Neural cell (in vitro differentiated cells): ENCODE results near the gene FOXP2. TPM values are rescaled to one million over a fixed set of nuclear protein-coding genes. Genes with fewer than 3 reads are reported as not detected.

Experiments
- H2AFZ ChIP-seq: fragments of 200-600, 300-800 bp; sonication (generic), shearing (Covaris generic); 2 replicates; pipeline ENCODE4 v1.6.0; 2014; ENCODE audit warnings: low read depth, mild to moderate bottlenecking, antibody characterized with exemption, low read length, moderate library complexity
- H3F3A ChIP-seq: fragments of 200-600 bp; shearing (Covaris generic); 2 replicates; pipeline ENCODE4 v1.6.1; 2016; ENCODE audit warnings: mild to moderate bottlenecking, moderate library complexity, mixed read lengths, antibody characterized with exemption, low read length; ENCODE audit not compliant: insufficient read depth, poor library complexity, severe bottlenecking
- H3K27ac ChIP-seq: fragments of 200-600, 300-800 bp; sonication (generic), shearing (Covaris generic); 2 replicates; pipeline ENCODE4 v1.5.1; 2014; ENCODE audit warnings: mild to moderate bottlenecking, low read length, moderate library complexity
- H3K27me3 ChIP-seq: fragments of 300-800, 200-600 bp; sonication (generic), shearing (Covaris generic); 2 replicates; pipeline ENCODE4 v1.6.0; 2014; ENCODE audit warnings: mild to moderate bottlenecking, low read depth, low read length, moderate library complexity; ENCODE audit not compliant: insufficient read depth
- H3K36me3 ChIP-seq: fragments of 300-800, 200-600 bp; sonication (generic), shearing (Covaris generic); 2 replicates; pipeline ENCODE4 v1.5.1; 2014; ENCODE audit warnings: mild to moderate bottlenecking, antibody characterized with exemption, low read length, moderate library complexity; ENCODE audit not compliant: insufficient read depth
- H3K4me2 ChIP-seq: fragments of 300-800, 200-600 bp; sonication (generic), shearing (Covaris generic); 2 replicates; pipeline ENCODE4 v1.6.0; 2014; ENCODE audit warnings: mild to moderate bottlenecking, low read length
- H3K4me3 ChIP-seq: fragments of 300-800, 200-600 bp; sonication (generic), shearing (Covaris generic); 2 replicates; pipeline ENCODE4 v1.5.1; 2014; ENCODE audit warnings: mild to moderate bottlenecking, low read length, moderate library complexity
- H3K79me2 ChIP-seq: fragments of 200-600 bp; shearing (Covaris generic); replicated peaks from 2 replicates; pipeline ENCODE4 v1.6.0; 2014; ENCODE audit warnings: mild to moderate bottlenecking, low read length, moderate library complexity; ENCODE audit not compliant: insufficient read depth
- H3K9ac ChIP-seq: fragments of 300-800, 200-600 bp; sonication (generic), shearing (Covaris generic); 2 replicates; pipeline ENCODE4 v1.6.1; 2016; ENCODE audit warnings: mild to moderate bottlenecking, low read length, mixed read lengths
- H3K9me2 ChIP-seq: fragments of 200-600 bp; shearing (Covaris generic); 2 replicates; pipeline ENCODE4 v1.6.1; 2016; ENCODE audit warnings: mild to moderate bottlenecking, low read length, mixed read lengths; ENCODE audit not compliant: insufficient read depth
- H3K9me3 ChIP-seq: fragments of 200-600, 300-800 bp; sonication (generic), shearing (Covaris generic); 2 replicates; pipeline ENCODE4 v1.6.1; 2016; ENCODE audit warnings: mild to moderate bottlenecking, mixed run types, low read length, moderate library complexity, mixed read lengths
- H4K20me1 ChIP-seq: fragments of 200-600 bp; shearing (Covaris generic); 2 replicates; pipeline ENCODE4 v1.6.1; 2016; ENCODE audit warnings: mild to moderate bottlenecking, mixed run types; ENCODE audit not compliant: insufficient read depth
- EP300 ChIP-seq: fragments of 450-650 bp; conservative IDR thresholded peaks from 2 replicates; pipeline ENCODE4 v1.6.1; 2014; ENCODE audit warnings: antibody characterized with exemption, mild to moderate bottlenecking, moderate library complexity; ENCODE audit not compliant: poor library complexity, severe bottlenecking
- EZH2 ChIP-seq: fragments of 200-600, 300-800 bp; shearing (Covaris generic), sonication (generic); IDR thresholded peaks from 2 replicates; pipeline ENCODE4 v1.6.1; 2014; ENCODE audit warnings: antibody characterized with exemption, low read length, borderline replicate concordance, mild to moderate bottlenecking; ENCODE audit not compliant: insufficient read depth, poor library complexity, severe bottlenecking
- MXI1 ChIP-seq: fragments of 450-650 bp; conservative IDR thresholded peaks from 2 replicates; pipeline ENCODE4 v1.6.1; 2014; ENCODE audit warnings: antibody characterized with exemption, mild to moderate bottlenecking; ENCODE audit not compliant: poor library complexity, severe bottlenecking
- POLR2AphosphoS5 ChIP-seq: IDR thresholded peaks from 2 replicates; pipeline ENCODE4 v1.6.1; 2012
- RAD21 ChIP-seq: fragments of 450-650 bp; conservative IDR thresholded peaks from 2 replicates; pipeline ENCODE4 v1.6.1; 2014; ENCODE audit warnings: antibody characterized with exemption, mild to moderate bottlenecking, moderate library complexity
- SMC3 ChIP-seq: fragments of 450-650 bp; conservative IDR thresholded peaks from 2 replicates; pipeline ENCODE4 v1.6.1; 2014; ENCODE audit warnings: antibody characterized with exemption, mild to moderate bottlenecking, moderate library complexity; ENCODE audit not compliant: poor library complexity
- TAF1 ChIP-seq: IDR thresholded peaks from 2 replicates; pipeline ENCODE4 v1.6.1; 2012; ENCODE audit warnings: low read depth
- polyA plus RNA-seq: library from polyadenylated mRNA; depleted of rRNA; stranded (reverse); fragments of >200 nt; gene quantifications from 2 replicates; pipeline ENCODE4 v1.2.3, GENCODE V29; 2014
- small RNA-seq, 3 experiments: library from RNA; depleted of rRNA; stranded (forward); fragments of <200 nt; gene quantifications; one replicate each; pipeline ENCODE3, GENCODE V24; 2012
- TF ChIP-seq, protein P1 (sequence below): IDR thresholded peaks from 2 replicates; pipeline ENCODE4 v1.6.1; 2012; ENCODE audit warnings: borderline replicate concordance
- TF ChIP-seq, protein P2 (sequence below): fragments of 450-650 bp; IDR thresholded peaks from 2 replicates; pipeline ENCODE4 v1.5.1; 2014; ENCODE audit warnings: antibody characterized with exemption, mild to moderate bottlenecking, moderate library complexity; ENCODE audit not compliant: poor library complexity, severe bottlenecking

Gene FOXP2
- polyA plus RNA-seq, 1 donor from 2014 or later = 51.3 TPM

DNA sequence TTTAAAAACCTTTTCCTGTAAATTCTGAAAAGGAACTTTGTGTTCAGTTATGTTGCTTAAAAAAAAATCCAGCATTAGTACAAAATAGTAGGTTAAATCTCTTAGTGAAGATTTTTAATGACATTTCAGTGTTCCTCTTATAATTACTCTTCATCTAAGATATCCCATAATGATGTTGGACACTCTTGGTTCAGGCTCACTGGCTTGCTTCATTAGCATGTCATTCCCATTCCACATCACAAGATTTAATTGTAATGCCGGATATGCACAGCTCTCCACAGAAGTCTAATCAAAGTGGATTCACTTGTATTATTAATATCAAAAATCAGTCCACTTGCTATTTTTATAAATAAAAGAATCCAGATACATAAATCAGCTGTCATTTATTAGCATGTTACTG, 327.3 kb downstream of the FOXP2 start:
- Histone ChIP-seq H3K27ac (no peak overlapping the region), H3K9me3 (no peaks in the 10 kb centered on the region), H4K20me1 (no peaks in the 10 kb centered on the region), H3K36me3 (no peaks in the 10 kb centered on the region), H3K4me3 (no peak overlapping the region), H3K9me2 (no peaks in the 10 kb centered on the region), H3K27me3 (no peaks in the 10 kb centered on the region), H3K9ac (no peak overlapping the region), H3K4me2 (no peak overlapping the region), H2AFZ (no peak overlapping the region), H3F3A (no peaks in the 10 kb centered on the region), H3K79me2 (no peaks in the 10 kb centered on the region)
- no peak for TF ChIP-seq RAD21
- no peak for TF ChIP-seq POLR2AphosphoS5
- no peak for TF ChIP-seq MXI1
- TF ChIP-seq, protein P1, sequence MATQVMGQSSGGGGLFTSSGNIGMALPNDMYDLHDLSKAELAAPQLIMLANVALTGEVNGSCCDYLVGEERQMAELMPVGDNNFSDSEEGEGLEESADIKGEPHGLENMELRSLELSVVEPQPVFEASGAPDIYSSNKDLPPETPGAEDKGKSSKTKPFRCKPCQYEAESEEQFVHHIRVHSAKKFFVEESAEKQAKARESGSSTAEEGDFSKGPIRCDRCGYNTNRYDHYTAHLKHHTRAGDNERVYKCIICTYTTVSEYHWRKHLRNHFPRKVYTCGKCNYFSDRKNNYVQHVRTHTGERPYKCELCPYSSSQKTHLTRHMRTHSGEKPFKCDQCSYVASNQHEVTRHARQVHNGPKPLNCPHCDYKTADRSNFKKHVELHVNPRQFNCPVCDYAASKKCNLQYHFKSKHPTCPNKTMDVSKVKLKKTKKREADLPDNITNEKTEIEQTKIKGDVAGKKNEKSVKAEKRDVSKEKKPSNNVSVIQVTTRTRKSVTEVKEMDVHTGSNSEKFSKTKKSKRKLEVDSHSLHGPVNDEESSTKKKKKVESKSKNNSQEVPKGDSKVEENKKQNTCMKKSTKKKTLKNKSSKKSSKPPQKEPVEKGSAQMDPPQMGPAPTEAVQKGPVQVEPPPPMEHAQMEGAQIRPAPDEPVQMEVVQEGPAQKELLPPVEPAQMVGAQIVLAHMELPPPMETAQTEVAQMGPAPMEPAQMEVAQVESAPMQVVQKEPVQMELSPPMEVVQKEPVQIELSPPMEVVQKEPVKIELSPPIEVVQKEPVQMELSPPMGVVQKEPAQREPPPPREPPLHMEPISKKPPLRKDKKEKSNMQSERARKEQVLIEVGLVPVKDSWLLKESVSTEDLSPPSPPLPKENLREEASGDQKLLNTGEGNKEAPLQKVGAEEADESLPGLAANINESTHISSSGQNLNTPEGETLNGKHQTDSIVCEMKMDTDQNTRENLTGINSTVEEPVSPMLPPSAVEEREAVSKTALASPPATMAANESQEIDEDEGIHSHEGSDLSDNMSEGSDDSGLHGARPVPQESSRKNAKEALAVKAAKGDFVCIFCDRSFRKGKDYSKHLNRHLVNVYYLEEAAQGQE = no peak
- no peak for TF ChIP-seq EZH2
- no peak for TF ChIP-seq SMC3
- no peak for TF ChIP-seq TAF1
- TF ChIP-seq EP300 = no peak
- TF ChIP-seq, protein P2, sequence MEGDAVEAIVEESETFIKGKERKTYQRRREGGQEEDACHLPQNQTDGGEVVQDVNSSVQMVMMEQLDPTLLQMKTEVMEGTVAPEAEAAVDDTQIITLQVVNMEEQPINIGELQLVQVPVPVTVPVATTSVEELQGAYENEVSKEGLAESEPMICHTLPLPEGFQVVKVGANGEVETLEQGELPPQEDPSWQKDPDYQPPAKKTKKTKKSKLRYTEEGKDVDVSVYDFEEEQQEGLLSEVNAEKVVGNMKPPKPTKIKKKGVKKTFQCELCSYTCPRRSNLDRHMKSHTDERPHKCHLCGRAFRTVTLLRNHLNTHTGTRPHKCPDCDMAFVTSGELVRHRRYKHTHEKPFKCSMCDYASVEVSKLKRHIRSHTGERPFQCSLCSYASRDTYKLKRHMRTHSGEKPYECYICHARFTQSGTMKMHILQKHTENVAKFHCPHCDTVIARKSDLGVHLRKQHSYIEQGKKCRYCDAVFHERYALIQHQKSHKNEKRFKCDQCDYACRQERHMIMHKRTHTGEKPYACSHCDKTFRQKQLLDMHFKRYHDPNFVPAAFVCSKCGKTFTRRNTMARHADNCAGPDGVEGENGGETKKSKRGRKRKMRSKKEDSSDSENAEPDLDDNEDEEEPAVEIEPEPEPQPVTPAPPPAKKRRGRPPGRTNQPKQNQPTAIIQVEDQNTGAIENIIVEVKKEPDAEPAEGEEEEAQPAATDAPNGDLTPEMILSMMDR = no peak

Small RNA genes lying within 50 kb of the gene (small RNA-seq; reads per million reads assigned to genes)
- 0 reads per million in 3 experiments for gene MIR3666
- gene RNA5SP238 = 0 reads per million in 3 experiments
